Tibial nerve (tissue), 4 donors: ENCODE measurements around the gene SPATA17. TPM values are rescaled to one million over a fixed set of nuclear protein-coding genes. Genes with fewer than 3 reads are reported as not detected.

Experiments used
- DNase-seq, 2 donors: peaks; one replicate each; pipeline ENCODE4 v3.0.0-alpha.2; 2019; ENCODE audit warnings: low spot score in 2 of 2
- H3K27ac ChIP-seq, 4 donors: fragments of 200-600 bp; sonication (generic) in 3 of 4; one replicate each; pipeline ENCODE4 v1.5.1; 2017 to 2019; ENCODE audit warnings: mild to moderate bottlenecking in 1 of 4
- H3K27me3 ChIP-seq, 2 donors: fragments of 200-600 bp; sonication (generic) in 1 of 2; one replicate each; pipeline versions ENCODE4 v1.5.1 to v1.6.0; 2017 to 2019
- H3K36me3 ChIP-seq, 3 donors: fragments of 200-600 bp; sonication (generic); one replicate each; pipeline ENCODE4 v1.5.1; 2018 to 2019
- H3K4me1 ChIP-seq, 4 donors: fragments of 200-600 bp; sonication (generic) in 3 of 4; one replicate each; pipeline ENCODE4 v1.5.1; 2017 to 2019
- H3K4me3 ChIP-seq, 4 donors: fragments of 200-600 bp; sonication (generic) in 3 of 4; one replicate each; pipeline ENCODE4 v1.5.1; 2017 to 2019; ENCODE audit warnings: mild to moderate bottlenecking in 1 of 4, moderate library complexity in 1 of 4
- H3K9me3 ChIP-seq, 4 donors: fragments of 200-600 bp; sonication (generic) in 3 of 4; one replicate each; pipeline ENCODE4 v1.5.1; 2017 to 2019
- EP300 ChIP-seq, 2 donors: sonication (generic); formaldehyde crosslinking; IDR thresholded peaks; one replicate each; pipeline ENCODE4 v1.6.1; 2017; ENCODE audit warnings: antibody characterized with exemption in 2 of 2, mild to moderate bottlenecking in 1 of 2
- POLR2A ChIP-seq, 2 donors: fragments of 450-650 bp; IDR thresholded peaks; one replicate each; pipeline ENCODE4 v1.6.1; 2017; ENCODE audit warnings: antibody characterized with exemption in 2 of 2, mild to moderate bottlenecking in 2 of 2, moderate library complexity in 2 of 2
- WGBS, 2 donors: methylation state at CpG; one replicate each; pipeline ENCODE4 v1.1.5; 2018; 5-methylcytosine and 5-hydroxymethylcytosine counted together
- total RNA-seq, 4 donors: library from RNA; depleted of rRNA; stranded (reverse); fragments of >200 nt; gene quantifications; one replicate each; pipeline ENCODE4 v1.1.0, GENCODE V29; 2016
- TF ChIP-seq, protein P1 (sequence below), 5 experiments: fragments of 200-600 bp in 3 of 5; fragments of 450-650 bp in 2 of 5; sonication (generic) in 3 of 5; IDR thresholded peaks; one replicate each; pipeline ENCODE4 v1.5.1; 2016 to 2019; ENCODE audit warnings: antibody characterized with exemption in 5 of 5, mild to moderate bottlenecking in 3 of 5, moderate library complexity in 2 of 5

SPATA17 gene
- total RNA-seq, 4 donors from 2014 or later, result 0.44 to 1.5 (median 0.91) TPM

DNA sequence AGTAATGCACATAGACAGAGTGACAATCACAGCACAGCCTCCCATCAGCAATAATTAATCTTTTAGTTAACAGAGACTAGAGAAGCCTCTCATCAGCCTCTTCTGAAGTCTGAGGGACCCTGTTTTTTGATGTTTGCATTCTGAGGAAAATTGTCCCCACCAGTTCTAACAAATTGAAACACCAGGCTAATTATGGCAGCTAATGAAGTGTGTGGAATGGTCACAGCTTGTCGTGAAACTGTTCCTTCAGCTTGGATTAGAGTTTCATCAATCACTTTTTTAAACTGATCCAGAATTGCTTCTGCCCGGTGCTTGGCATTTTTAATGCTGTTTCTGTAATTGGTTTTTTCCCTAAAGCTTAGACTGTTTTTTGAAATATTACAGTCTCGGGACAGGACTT is 208.0 kb downstream of the SPATA17 start:
- WGBS, 2 donors, result 79% methylated on average over 3 of the region's 3 CpGs
- no peaks in the 10 kb centered on the region for H3K36me3 ChIP-seq
- H3K4me1 ChIP-seq, result no peaks in the 10 kb centered on the region
- no peak for DNase-seq
- no peaks in the 10 kb centered on the region for H3K9me3 ChIP-seq
- H3K27ac ChIP-seq, result no peak overlapping the region
- TF ChIP-seq, protein P1, sequence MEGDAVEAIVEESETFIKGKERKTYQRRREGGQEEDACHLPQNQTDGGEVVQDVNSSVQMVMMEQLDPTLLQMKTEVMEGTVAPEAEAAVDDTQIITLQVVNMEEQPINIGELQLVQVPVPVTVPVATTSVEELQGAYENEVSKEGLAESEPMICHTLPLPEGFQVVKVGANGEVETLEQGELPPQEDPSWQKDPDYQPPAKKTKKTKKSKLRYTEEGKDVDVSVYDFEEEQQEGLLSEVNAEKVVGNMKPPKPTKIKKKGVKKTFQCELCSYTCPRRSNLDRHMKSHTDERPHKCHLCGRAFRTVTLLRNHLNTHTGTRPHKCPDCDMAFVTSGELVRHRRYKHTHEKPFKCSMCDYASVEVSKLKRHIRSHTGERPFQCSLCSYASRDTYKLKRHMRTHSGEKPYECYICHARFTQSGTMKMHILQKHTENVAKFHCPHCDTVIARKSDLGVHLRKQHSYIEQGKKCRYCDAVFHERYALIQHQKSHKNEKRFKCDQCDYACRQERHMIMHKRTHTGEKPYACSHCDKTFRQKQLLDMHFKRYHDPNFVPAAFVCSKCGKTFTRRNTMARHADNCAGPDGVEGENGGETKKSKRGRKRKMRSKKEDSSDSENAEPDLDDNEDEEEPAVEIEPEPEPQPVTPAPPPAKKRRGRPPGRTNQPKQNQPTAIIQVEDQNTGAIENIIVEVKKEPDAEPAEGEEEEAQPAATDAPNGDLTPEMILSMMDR (IDR thresholded peaks at IDR 0.05), result no peak
- TF ChIP-seq EP300 (IDR thresholded peaks at IDR 0.05) (no peak), POLR2A (IDR thresholded peaks at IDR 0.05) (no peak)
- H3K27me3 ChIP-seq, result no peaks in the 10 kb centered on the region
- no peak overlapping the region for H3K4me3 ChIP-seq

DNA sequence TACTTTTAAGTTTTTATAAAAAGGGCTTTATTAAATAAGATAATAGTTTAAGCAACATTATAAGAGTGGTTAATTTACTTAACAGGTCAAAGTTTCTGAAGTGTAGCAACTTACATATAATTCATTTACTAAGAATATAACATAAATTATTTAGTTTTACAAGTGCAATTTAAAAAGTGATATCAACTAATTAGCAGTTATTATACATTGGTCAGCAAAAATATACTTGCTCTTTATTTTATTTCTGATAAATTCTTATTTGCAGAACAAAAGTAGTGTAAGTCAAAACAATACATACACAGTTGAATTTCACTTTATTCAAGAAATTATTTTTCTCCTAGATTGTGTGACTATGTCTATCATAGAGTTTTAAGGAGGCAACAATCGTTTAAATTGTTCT is 215.6 kb downstream of the SPATA17 start:
- H3K9me3 ChIP-seq, result no peaks in the 10 kb centered on the region
- no peak overlapping the region for H3K4me3 ChIP-seq
- no peaks in the 10 kb centered on the region for H3K27me3 ChIP-seq
- TF ChIP-seq EP300 (IDR thresholded peaks at IDR 0.05), result no peak
- no peak for TF ChIP-seq POLR2A (IDR thresholded peaks at IDR 0.05)
- TF ChIP-seq, protein P1 (IDR thresholded peaks at IDR 0.05), result no peak
- 67 to 72% methylated on average over 1 of the region's 1 CpG for WGBS, 2 donors
- no peak for DNase-seq
- H3K4me1 ChIP-seq, result no peaks in the 10 kb centered on the region
- H3K27ac ChIP-seq, result no peak overlapping the region
- no peaks in the 10 kb centered on the region for H3K36me3 ChIP-seq

GRCh38 chr1:217847643-217848042 is 216.5 kb downstream of the SPATA17 start:
- no peak overlapping the region for H3K4me3 ChIP-seq
- 76 to 95% methylated on average over 3 of the region's 3 CpGs for WGBS, 2 donors
- no peak for TF ChIP-seq POLR2A (IDR thresholded peaks at IDR 0.05)
- TF ChIP-seq, protein P1 (IDR thresholded peaks at IDR 0.05), result no peak
- TF ChIP-seq EP300 (IDR thresholded peaks at IDR 0.05), result no peak

DNA sequence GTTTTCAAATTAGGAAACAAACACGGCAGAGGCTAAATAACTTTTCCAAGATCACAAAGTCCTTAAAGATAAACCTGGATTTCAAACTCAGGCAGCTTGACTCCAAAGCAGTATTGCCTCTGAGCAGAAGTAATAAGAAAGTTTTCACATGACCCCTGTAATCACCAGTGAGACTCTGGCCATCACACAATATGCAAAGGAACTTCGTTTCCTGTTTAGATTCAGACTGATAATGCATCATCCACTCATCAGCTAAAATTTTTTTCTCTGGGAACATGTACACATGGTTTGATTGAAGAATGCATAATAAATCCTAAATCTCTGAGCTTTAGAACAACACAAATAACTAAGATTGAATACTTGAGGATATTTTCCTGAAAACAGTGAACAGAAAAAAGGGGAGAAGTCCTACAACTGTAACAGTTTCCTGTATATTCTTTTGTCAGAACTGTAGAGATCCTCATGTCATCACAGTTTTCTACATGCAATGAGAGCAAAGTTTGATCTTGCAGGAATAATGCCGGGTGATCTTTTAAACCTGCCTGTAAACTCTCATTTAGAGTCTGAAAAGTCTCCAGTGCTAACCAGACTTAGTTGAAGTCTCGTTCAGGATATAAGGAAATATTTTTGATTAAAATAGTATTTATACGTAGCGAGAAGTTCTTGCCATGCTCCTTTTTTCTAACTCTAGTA is 225.3 kb downstream of the SPATA17 start:
- Histone ChIP-seq H3K4me1 (no peaks in the 10 kb centered on the region), H3K27me3 (no peaks in the 10 kb centered on the region), H3K36me3 (no peaks in the 10 kb centered on the region), H3K27ac (no peak overlapping the region), H3K4me3 (no peak overlapping the region), H3K9me3 (peaks cover 0 to 11% (median 0%) of the 10 kb centered on the region in 4 donors)
- TF ChIP-seq EP300 (IDR thresholded peaks at IDR 0.05), result no peak
- TF ChIP-seq, protein P1 (IDR thresholded peaks at IDR 0.05), result no peak
- TF ChIP-seq POLR2A (IDR thresholded peaks at IDR 0.05), result no peak
- no peak for DNase-seq
- WGBS, 2 donors, result 64 to 69% methylated on average over 6 of the region's 6 CpGs

More at GRCh38 chr1:217847643-217848042, 216.5 kb downstream of the SPATA17 start:
- no peak for DNase-seq
- no peaks in the 10 kb centered on the region for H3K36me3 ChIP-seq
- H3K4me1 ChIP-seq, result no peaks in the 10 kb centered on the region
- H3K27me3 ChIP-seq, result no peaks in the 10 kb centered on the region
- no peaks in the 10 kb centered on the region for H3K9me3 ChIP-seq
- no peak overlapping the region for H3K27ac ChIP-seq

DNA sequence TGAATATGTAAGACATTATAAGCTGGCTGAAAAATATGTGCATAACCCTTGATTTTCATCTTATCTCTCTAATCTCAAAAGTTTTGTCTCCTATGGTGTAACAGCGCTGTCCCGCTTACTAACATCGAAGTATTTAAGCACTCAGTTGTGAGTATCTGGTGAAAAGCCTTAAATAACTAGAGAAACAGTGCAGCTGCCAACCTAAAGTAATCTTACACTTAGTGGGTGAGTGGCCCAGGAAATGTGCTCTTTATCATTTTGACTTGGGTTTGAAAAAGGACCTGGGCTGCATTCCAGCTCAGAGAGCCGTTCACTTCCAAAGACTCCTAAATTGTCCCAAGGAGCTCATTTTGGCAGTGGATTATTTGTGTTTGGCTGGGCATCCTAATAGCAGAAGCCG is 225.9 kb downstream of the SPATA17 start:
- Histone ChIP-seq H3K27ac (no peak overlapping the region), H3K36me3 (no peaks in the 10 kb centered on the region), H3K4me1 (no peaks in the 10 kb centered on the region), H3K27me3 (no peaks in the 10 kb centered on the region), H3K9me3 (peaks cover 0 to 11% (median 0%) of the 10 kb centered on the region in 4 donors), H3K4me3 (no peak overlapping the region)
- 54 to 62% methylated on average over 5 of the region's 5 CpGs for WGBS, 2 donors
- TF ChIP-seq, protein P1 (IDR thresholded peaks at IDR 0.05), result no peak
- no peak for TF ChIP-seq EP300 (IDR thresholded peaks at IDR 0.05)
- DNase-seq, result no peak
